Kidney capillary endothelial cell (primary cell): ENCODE results near the gene SEMA4D.
"Not testable (repeated sequence)": the region's sequence is repeated elsewhere in the genome, so short reads cannot be mapped to it uniquely, and the experiment has no call there.

Source experiments
- DNase-seq: peaks from one replicate; pipeline ENCODE4 v3.0.0-alpha.2; 2018; ENCODE audit warnings: low spot score

SEMA4D gene

DNA sequence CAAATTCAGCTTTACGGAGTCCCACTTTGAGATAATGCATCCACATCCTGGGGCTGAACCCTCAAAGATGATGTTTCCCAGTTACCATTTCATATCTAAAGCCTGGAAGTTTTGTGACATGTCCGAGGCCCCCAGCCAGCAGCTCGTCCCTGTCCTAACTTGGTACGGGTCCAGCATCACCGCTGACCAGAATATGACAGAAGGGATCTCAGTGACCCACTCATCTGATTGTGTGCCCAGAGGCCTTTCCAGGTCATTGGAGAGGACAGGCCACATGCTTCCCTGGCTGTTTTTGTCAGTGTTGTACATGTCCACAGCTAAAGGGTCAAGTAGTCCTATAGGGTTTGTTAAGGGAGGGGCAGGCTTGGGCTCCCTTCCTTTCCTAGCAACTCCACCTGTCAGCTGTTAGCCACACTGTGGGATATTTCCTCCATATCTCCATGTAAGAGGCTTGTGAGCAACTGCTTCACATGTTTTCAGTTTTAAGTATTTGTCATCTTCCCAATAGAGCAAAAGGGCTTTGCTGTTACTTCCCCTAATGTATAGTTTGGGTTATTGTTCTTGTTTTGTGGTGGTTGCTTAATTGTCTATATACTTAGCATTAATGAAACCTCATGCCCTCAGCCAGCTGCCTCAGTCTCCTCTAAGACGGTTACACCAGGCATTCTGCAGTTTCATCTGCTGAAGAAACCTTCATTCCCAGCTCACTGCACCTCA lies 146.2 kb downstream of the SEMA4D start:
- no peak for DNase-seq

GRCh38 chr9:89350988-89351557 lies 146.8 kb downstream of the SEMA4D start:
- no peak for DNase-seq

GRCh38 chr9:89349607-89350006 lies 148.3 kb downstream of the SEMA4D start:
- DNase-seq = no peak

DNA sequence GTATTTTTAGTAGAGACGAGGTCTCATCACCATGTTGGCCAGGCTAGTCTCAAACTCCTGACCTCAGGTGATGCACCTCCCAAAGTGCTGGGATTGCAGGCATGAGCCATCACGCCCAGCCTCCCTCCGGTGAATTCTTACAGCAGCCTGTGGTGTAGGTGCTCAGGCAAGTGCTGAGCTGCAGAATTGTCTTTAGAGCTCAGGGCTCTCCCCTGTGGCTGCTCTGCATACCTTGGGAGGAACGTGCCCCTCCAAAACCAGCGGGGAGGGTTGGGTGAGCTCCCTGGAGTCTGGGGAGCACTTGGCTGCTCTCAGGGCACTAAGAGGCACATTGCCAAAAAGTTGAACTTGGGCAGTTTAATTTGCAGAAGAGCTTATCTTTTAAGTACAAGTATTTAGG lies 150.3 kb downstream of the SEMA4D start:
- no peak for DNase-seq

GRCh38 chr9:89346696-89347095 lies 151.2 kb downstream of the SEMA4D start:
- DNase-seq = no peak

DNA sequence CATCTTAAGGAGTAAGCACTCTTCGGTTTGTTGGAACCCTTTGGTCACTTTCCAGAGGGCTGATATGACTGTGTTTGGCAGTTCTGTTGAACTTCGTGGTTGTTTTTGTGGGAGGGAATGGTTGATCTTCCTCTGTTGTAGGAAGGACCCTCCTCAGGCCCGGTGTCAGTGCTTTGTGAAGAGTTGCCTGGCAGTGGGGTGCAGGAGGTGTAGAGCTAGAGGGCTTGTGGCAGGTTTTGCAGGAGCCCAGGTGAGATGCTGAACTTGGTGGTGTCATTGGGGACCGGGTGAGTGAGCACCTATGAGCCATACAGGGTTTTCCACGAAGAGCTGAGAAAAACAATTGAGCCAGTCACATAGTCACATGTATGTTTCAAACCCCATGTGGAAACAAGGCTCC lies 152.4 kb downstream of the SEMA4D start:
- DNase-seq = no peak

DNA sequence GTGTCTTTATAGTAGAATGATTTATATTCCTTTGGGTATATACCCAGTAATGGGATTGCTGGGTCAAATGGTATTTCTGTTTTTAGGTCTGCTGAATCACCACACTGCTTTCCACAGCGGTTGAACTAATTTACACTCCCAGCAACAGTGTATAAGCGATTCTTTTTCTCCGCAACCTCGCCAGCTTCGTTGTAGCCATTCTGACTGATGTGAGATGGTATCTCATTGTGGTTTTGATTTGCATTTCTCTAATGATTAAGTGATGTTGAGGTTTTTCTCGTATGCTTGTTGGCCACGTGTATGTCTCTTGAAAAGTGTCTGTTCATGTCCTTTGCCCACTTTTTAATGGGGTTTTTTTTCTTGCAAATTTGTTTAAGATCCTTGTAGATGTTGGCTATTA lies 154.1 kb downstream of the SEMA4D start:
- DNase-seq = not testable (repeated sequence)

GRCh38 chr9:89342948-89343347 lies 155.0 kb downstream of the SEMA4D start:
- DNase-seq = no peak

- no peak for DNase-seq
These were observed 155.7 kb downstream of the SEMA4D start for GRCh38 chr9:89342213-89342612.

DNA sequence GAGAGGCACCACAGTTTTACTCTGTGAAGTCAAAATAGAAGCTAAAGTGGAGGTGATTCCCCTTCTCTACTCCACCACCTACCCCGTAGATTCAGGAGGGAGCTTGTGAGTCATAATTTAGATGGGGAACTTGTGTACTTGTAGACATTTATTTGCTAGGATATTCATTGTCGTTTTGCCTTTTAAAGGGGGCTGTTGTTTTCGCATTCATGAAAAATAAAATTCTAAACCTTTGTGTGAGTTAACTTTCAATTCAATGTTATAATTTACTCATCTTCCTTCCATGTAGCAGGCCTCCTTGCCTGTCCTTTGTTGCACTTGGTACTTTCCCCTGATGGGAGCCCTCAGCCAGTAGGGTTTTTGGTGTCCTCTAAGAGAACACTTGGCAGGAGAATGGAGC lies 157.6 kb downstream of the SEMA4D start:
- DNase-seq = no peak

DNA sequence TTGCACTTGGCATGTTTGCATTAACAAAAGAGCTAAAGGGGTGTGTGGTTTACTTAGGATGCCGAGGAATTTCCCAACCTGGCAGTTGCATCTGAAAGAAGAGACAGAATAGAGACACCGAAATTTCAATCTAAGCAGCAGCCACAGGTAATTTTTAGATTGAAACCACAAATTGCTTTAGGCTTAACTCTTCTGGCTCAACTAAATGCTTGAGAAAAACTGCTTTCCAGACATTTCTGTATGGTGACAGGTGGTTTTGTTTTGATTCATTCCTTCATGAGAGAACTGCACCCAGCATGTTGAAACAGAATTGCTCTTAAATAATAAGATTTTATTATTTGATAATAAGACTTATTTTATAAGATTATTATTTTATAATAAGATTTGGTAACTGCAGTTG lies 158.1 kb downstream of the SEMA4D start:
- no peak for DNase-seq

GRCh38 chr9:89330513-89330912 lies 167.4 kb downstream of the SEMA4D start:
- DNase-seq = no peak

DNA sequence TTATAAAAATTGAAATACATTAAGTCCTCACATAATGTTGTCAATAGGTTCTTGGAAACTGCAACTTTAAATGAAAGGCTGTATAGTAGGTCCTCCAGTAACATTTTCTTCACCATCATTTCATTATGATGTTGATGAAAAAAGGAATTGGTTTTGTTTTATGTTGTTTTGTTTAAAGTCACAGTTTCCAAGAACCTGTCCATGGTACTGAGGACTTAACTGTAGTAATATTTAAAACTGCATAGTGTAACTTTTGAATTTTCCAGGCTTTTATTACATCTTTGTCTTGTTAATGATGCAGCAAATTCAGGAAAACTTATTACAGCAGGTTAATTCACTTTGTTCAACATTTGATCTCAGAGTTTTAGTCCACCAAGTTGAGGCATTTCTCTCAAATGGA lies 168.0 kb downstream of the SEMA4D start:
- DNase-seq = no peak

- no peak for DNase-seq
These were observed 169.8 kb downstream of the SEMA4D start for GRCh38 chr9:89328064-89328463.

DNA sequence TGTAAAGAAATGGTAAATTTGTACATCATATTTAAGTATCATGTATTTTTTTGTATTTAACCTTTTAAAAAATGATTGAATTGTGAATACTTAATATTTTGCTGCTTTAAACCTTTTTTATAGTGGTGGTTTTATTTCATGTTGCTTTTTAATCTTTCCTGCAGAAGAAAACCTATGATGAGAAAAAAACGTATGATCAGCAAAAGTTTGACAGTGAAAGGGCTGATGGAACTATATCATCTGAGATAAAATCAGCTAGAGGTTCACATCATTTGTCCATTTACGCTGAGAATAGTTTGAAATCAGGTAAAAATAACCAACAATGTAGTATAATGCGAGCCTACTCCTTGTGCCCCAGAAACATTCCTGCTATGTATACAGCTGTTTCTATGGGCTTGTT lies 172.2 kb downstream of the SEMA4D start:
- DNase-seq = no peak

DNA sequence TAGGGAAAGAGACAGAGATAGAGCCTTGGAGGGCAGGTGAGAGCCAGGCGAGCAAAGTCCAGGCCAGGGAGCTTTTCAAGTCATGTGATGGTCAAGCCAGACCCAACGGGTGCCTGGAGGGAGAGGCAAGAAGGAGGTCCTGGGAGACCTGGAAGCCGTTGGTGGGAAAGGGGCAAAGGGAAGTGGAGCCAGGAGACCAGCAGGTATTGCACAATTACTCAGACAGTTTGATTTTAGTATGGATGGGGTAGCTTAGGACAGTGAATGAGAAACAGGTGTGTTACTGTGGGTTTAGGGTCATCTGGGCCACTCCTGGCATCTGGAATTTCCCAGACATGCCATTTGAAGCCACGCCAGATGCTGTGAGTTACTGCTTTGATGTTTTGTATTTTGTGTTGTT lies 174.5 kb downstream of the SEMA4D start:
- no peak for DNase-seq

DNA sequence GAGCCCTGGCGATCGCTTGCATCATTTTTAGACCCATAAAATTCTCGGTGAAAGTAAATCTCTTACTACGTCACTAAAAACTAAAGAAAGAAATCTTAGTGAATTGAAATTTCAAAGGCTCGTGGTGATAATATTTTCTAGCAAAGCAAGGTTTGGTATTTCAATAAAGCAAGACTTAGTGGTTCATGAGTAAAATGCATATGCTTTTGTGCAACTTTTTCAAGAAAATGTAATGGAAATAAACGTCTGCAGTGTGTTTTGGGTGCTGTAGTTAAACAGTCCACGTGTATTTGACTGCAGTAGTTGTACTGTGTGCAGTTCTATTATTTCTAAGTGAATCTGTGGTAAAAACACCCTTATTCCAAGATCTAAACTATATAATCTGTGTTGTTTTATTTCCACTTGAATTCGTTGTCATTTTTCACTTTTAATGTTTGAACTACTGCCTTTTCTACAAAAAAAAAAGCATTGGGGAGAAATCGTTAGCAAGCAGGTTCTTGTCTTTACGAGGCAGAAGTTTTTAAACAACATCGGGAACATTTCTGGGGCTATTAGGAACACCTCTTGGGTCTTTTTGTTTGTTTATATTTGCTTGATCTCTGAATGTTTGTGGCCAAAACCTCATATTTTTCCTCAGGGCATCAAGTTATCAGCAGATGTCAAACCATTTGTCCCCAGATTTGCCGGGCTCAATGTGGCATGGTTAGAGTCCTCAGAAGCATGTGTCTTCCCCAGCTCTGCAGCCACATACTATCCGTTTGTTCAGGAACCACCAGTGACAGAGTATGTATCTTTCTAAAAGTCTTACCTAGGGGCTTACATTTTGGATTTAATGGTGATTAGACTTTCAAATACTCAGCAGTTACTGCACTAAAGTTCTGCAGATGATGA lies 178.7 kb downstream of the SEMA4D start:
- no peak for DNase-seq

GRCh38 chr9:89318123-89319014 lies 179.5 kb downstream of the SEMA4D start, which contains the start of gene SECISBP2:
SECISBP2 (plus strand) TSS chr9:89318500; CDS start chr9:89318577, 77 bp downstream.
- DNase-seq = peak; percentile 96

GRCh38 chr9:89317282-89317681 lies 180.6 kb downstream of the SEMA4D start:
- no peak for DNase-seq

- no peak for DNase-seq
These were observed 182.4 kb downstream of the SEMA4D start for GRCh38 chr9:89315482-89315881.

DNA sequence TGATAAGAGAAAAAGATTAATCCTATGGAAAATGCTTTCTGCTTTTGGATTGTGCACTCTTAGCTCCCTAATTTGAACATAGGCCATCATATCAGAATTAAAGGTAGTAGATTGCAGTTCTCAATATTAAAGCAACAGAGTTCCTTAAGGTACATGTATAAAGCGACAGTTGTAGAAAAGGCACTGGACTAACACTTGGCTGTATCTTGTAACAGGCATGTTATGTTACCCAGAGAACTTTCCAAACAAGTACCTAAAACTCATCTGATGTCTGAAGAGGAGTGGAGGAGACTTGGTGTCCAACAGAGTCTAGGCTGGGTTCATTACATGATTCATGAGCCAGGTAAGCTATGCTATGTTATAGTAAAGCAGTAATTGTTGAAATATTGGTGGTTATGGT lies 183.0 kb downstream of the SEMA4D start:
- no peak for DNase-seq

DNA sequence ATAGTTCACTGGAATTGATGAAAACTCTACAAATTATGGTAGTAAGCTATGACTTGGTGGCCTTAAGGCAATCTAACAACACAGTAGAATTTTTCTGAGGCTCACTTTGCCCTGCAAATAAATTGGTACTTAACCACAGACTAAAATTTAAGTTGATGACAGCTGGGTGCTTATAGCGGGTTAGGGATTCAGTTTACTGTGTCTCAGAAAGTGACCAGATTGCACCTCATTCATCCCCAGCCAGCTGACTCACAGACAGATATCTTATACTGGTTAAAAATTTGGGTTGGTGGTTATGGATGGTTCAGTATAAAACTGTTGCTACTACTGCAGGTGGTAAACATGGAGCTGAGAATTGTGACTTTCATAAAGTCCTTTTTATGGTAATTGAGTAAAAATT lies 184.1 kb downstream of the SEMA4D start:
- no peak for DNase-seq
